ENCODE results near the gene AUTS2.

DNA sequence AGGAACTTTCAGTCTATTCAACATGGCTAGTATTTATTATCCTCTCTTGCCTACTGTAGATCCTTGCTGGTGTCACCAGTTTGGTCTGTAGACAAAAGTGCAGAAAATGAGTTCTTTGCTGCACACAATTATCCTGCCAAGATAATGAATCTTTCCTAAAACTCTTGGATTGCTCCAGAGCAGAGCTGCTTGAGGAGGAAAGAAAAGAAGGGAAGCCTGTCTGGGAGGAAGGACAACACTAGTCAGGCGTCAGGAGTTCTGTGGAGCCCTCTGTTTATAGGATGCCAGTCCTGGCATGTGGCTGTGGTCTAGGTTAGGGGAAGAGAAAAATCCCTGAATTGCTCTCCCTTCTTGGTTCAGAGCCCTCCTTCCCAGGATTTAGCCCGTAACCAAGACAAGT is 1103.7 kb downstream of the AUTS2 start:
- TF ChIP-seq FOXM1 (IDR thresholded peaks at IDR 0.05; ENCODE audit: borderline replicate concordance) = no peak
- TF ChIP-seq SP1 (IDR thresholded peaks at IDR 0.05) = no peak
- no peak for TF ChIP-seq ELF4 (IDR thresholded peaks at IDR 0.05)
- TF ChIP-seq, protein P1, sequence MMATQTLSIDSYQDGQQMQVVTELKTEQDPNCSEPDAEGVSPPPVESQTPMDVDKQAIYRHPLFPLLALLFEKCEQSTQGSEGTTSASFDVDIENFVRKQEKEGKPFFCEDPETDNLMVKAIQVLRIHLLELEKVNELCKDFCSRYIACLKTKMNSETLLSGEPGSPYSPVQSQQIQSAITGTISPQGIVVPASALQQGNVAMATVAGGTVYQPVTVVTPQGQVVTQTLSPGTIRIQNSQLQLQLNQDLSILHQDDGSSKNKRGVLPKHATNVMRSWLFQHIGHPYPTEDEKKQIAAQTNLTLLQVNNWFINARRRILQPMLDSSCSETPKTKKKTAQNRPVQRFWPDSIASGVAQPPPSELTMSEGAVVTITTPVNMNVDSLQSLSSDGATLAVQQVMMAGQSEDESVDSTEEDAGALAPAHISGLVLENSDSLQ (IDR thresholded peaks at IDR 0.05) = no peak
- TF ChIP-seq NFRKB (IDR thresholded peaks at IDR 0.05) = no peak
- TF ChIP-seq SUZ12 (IDR thresholded peaks at IDR 0.05) = no peak
- TF ChIP-seq ARNT (IDR thresholded peaks at IDR 0.05) = no peak
- no peak for TF ChIP-seq HDGF (IDR thresholded peaks at IDR 0.05; ENCODE audit: borderline replicate concordance)
- TF ChIP-seq CTBP1 (IDR thresholded peaks at IDR 0.05; ENCODE audit: borderline replicate concordance) = no peak
- no peak for TF ChIP-seq ZNF384 (IDR thresholded peaks at IDR 0.05)
- TF ChIP-seq TARDBP (IDR thresholded peaks at IDR 0.05) = no peak
- TF ChIP-seq BHLHE40 (IDR thresholded peaks at IDR 0.05; ENCODE audit: borderline replicate concordance) = no peak
- no peak for TF ChIP-seq L3MBTL2 (conservative IDR thresholded peaks at IDR 0.05)
- TF ChIP-seq FOXA1 (IDR thresholded peaks at IDR 0.05) = no peak
